K562 (cell line): Measurements from ENCODE around the gene NOTCH1. TPM values are rescaled to one million over a fixed set of nuclear protein-coding genes. Genes with fewer than 3 reads are reported as not detected.

Experiments used
- ARID1B ChIP-seq: fragments of 450-650 bp; IDR thresholded peaks from 2 replicates; pipeline ENCODE4 v1.6.1; 2016; ENCODE audit warnings: antibody characterized with exemption, mild to moderate bottlenecking, inconsistent platforms
- ATF7 ChIP-seq: fragments of 450-650 bp; IDR thresholded peaks from 2 replicates; pipeline ENCODE4 v1.7.1; 2014; ENCODE audit warnings: mild to moderate bottlenecking, moderate library complexity
- BHLHE40 ChIP-seq: IDR thresholded peaks from 2 replicates; pipeline ENCODE4 v1.6.1; 2011; ENCODE audit warnings: low read length, improper control_type of control experiment
- CHCHD3 ChIP-seq: fragments of 250-450 bp; sonication (Bioruptor Pico); IDR thresholded peaks from 2 replicates; pipeline ENCODE4 v2.1.2; 2022; ENCODE audit warnings: mild to moderate bottlenecking
- CREB3L1 ChIP-seq: fragments of 450-650 bp; IDR thresholded peaks from 2 replicates; pipeline ENCODE4 v1.6.1; 2014; ENCODE audit warnings: low read depth, mild to moderate bottlenecking, moderate library complexity, borderline replicate concordance
- CREBBP ChIP-seq: IDR thresholded peaks from one replicate; pipeline ENCODE4 v1.6.1; 2012; ENCODE audit warnings: low read depth, mild to moderate bottlenecking, control low read depth, inconsistent platforms, low read length
- DDX20 ChIP-seq: fragments of 450-650 bp; IDR thresholded peaks from 2 replicates; pipeline ENCODE4 v1.6.1; 2016; ENCODE audit warnings: missing genetic modification characterization, low read depth, mild to moderate bottlenecking, missing compliant biosample characterization, moderate library complexity
- EP400 ChIP-seq: fragments of 450-650 bp; IDR thresholded peaks from 2 replicates; pipeline ENCODE4 v1.6.1; 2017; ENCODE audit warnings: antibody characterized with exemption, mild to moderate bottlenecking, moderate library complexity
- GATA2 ChIP-seq: sonication (generic); formaldehyde crosslinking; IDR thresholded peaks from 2 replicates; pipeline ENCODE4 v1.4.0; 2020; ENCODE audit warnings: mild to moderate bottlenecking, missing genetic modification reagents
- KAT7 ChIP-seq: sonication (generic); formaldehyde crosslinking; IDR thresholded peaks from 2 replicates; pipeline ENCODE4 v1.8.0; 2022; ENCODE audit warnings: missing genetic modification reagents, mild to moderate bottlenecking, borderline replicate concordance
- KDM4B ChIP-seq, 2 experiments: fragments of 450-650 bp in 1 of 2; sonication (generic) in 1 of 2; IDR thresholded peaks; 2 replicates each; pipeline ENCODE4 v1.6.1; 2016 to 2017; ENCODE audit warnings: borderline replicate concordance in 2 of 2, antibody characterized with exemption in 1 of 2, low read depth in 1 of 2, mild to moderate bottlenecking in 1 of 2
- NONO ChIP-seq, 2 experiments: fragments of 200-400 bp in 1 of 2; fragments of 450-650 bp in 1 of 2; formaldehyde crosslinking in 1 of 2; IDR thresholded peaks; 2 replicates each; pipeline ENCODE4 v1.6.1; 2017; ENCODE audit warnings: low read depth in 2 of 2, mild to moderate bottlenecking in 2 of 2, moderate library complexity in 2 of 2, low read length in 1 of 2
- PHTF2 ChIP-seq: fragments of 250-450 bp; sonication (Bioruptor Pico); IDR thresholded peaks from 2 replicates; pipeline ENCODE4 v1.5.0; 2021; ENCODE audit warnings: mild to moderate bottlenecking
- PURB ChIP-seq: sonication (generic); formaldehyde crosslinking; IDR thresholded peaks from 2 replicates; pipeline ENCODE4 v1.9.0; 2021; ENCODE audit warnings: low read depth, mild to moderate bottlenecking, missing genetic modification reagents
- RB1 ChIP-seq: fragments of 450-650 bp; IDR thresholded peaks from 2 replicates; pipeline ENCODE4 v1.6.1; 2017; ENCODE audit warnings: low read depth, mild to moderate bottlenecking
- RBM17 ChIP-seq: fragments of 200-400 bp; formaldehyde crosslinking; IDR thresholded peaks from 2 replicates; pipeline ENCODE4 v1.6.1; 2017; ENCODE audit warnings: low read depth, mild to moderate bottlenecking, low read length, borderline replicate concordance
- STAG1 ChIP-seq: sonication (generic); formaldehyde crosslinking; IDR thresholded peaks from 2 replicates; pipeline ENCODE4 v1.5.0; 2020; ENCODE audit warnings: missing genetic modification reagents, borderline replicate concordance
- TBL1XR1 ChIP-seq, 2 experiments: IDR thresholded peaks; 2 replicates each; pipeline ENCODE4 v1.6.1; 2012; ENCODE audit warnings: improper control_type of control experiment in 2 of 2, low read length in 2 of 2, mild to moderate bottlenecking in 1 of 2
- TOE1 ChIP-seq, 2 experiments: fragments of 450-650 bp in 1 of 2; sonication (generic) in 1 of 2; formaldehyde crosslinking in 1 of 2; IDR thresholded peaks; 2 replicates each; pipeline versions ENCODE4 v1.7.1 to v1.8.0; 2016 to 2022; ENCODE audit warnings: borderline replicate concordance in 2 of 2, mild to moderate bottlenecking in 2 of 2, antibody characterized with exemption in 1 of 2, inconsistent platforms in 1 of 2, low read depth in 1 of 2, missing genetic modification reagents in 1 of 2, moderate library complexity in 1 of 2
- ZNF23 ChIP-seq: fragments of 250-450 bp; sonication (Bioruptor Pico); IDR thresholded peaks from 2 replicates; pipeline ENCODE4 v1.4.0; 2020; ENCODE audit warnings: mild to moderate bottlenecking
- ZNF324 ChIP-seq: fragments of 250-450 bp; sonication (Bioruptor Pico); IDR thresholded peaks from 2 replicates; pipeline ENCODE4 v1.4.0; 2020; ENCODE audit warnings: mild to moderate bottlenecking
- ZNF766 ChIP-seq: fragments of 200-800 bp; sonication (Bioruptor generic); conservative IDR thresholded peaks from 2 replicates; pipeline ENCODE4 v1.6.1; 2016; ENCODE audit warnings: missing genetic modification characterization, missing compliant biosample characterization
- polyA plus RNA-seq, 8 experiments: library from polyadenylated mRNA; depleted of rRNA in 4 of 8; stranded (reverse) in 5 of 8; unstranded in 3 of 8; fragments of >200 nt; fragmentation: Nextera tagmentation in 2 of 8; fragmentation: Illumina TruSeq in 1 of 8; extraction: Ambion mirVana in 2 of 8; extraction: Trizol in 1 of 8; gene quantifications; 2 replicates each; pipeline versions ENCODE4 v1.2.1 to v1.2.3, GENCODE V29; 2011 to 2014; ENCODE audit warnings: inconsistent platforms in 1 of 8, missing spikeins in 1 of 8
- total RNA-seq, 7 experiments: library from RNA; depleted of rRNA in 6 of 7; stranded (reverse); fragments of >200 nt in 6 of 7; fragmentation: Illumina TruSeq in 2 of 7; extraction: Trizol in 2 of 7; gene quantifications; 2 replicates each; pipeline versions ENCODE4 v1.2.1 to v1.2.3, GENCODE V29; 2011 to 2021; ENCODE audit warnings: low replicate concordance in 1 of 7
- TF ChIP-seq, protein P1 (sequence below): fragments of 250-450 bp; sonication (Bioruptor Pico); IDR thresholded peaks from 2 replicates; pipeline ENCODE4 v1.8.0; 2022; ENCODE audit warnings: inconsistent platforms, mild to moderate bottlenecking, moderate library complexity, borderline replicate concordance
- TF ChIP-seq, protein P2 (sequence below): sonication (generic); formaldehyde crosslinking; IDR thresholded peaks from 2 replicates; pipeline ENCODE4 v1.8.1; 2023; ENCODE audit warnings: mild to moderate bottlenecking, missing genetic modification reagents

Gene NOTCH1
- total and polyA plus RNA-seq, 9 of the 15 experiments (the other 6 are each of a cell fraction or from before 2014, with no cell fraction given), result 0.03 to 31.4 (median 2.3) TPM

GRCh38 chr9:136483589-136484152, 62.2 kb downstream of the NOTCH1 start (continued):
- TF ChIP-seq, protein P1, sequence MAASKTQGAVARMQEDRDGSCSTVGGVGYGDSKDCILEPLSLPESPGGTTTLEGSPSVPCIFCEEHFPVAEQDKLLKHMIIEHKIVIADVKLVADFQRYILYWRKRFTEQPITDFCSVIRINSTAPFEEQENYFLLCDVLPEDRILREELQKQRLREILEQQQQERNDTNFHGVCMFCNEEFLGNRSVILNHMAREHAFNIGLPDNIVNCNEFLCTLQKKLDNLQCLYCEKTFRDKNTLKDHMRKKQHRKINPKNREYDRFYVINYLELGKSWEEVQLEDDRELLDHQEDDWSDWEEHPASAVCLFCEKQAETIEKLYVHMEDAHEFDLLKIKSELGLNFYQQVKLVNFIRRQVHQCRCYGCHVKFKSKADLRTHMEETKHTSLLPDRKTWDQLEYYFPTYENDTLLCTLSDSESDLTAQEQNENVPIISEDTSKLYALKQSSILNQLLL (CRISPR knock-in tag), result no peak
- TF ChIP-seq DDX20 (tag), result no peak
- peak; percentile 84 for TF ChIP-seq RB1
- TF ChIP-seq ATF7, result peak; percentile 75
- TF ChIP-seq CREBBP, result no peak
- peak in 1 of 2 experiments; percentile 51; a peak in 1 of 4 replicates for TF ChIP-seq TBL1XR1 (IDR thresholded peaks at IDR 0.05; ENCODE audit: low read length in 2 of 2)
- TF ChIP-seq ZNF23 (CRISPR knock-in tag), result no peak
- 0 out of 4 replicates have a peak, but pooled peaks of 1 of the 2 experiments have one; percentile 30 for TF ChIP-seq KDM4B (IDR thresholded peaks at IDR 0.05; ENCODE audit: borderline replicate concordance in 2 of 2, low read depth in 1 of 2)
- TF ChIP-seq GATA2 (CRISPR knock-in tag), result no peak
- TF ChIP-seq PURB, result no peak
- no peak for TF ChIP-seq EP400
- TF ChIP-seq PHTF2, result no peak
- TF ChIP-seq, protein P2, sequence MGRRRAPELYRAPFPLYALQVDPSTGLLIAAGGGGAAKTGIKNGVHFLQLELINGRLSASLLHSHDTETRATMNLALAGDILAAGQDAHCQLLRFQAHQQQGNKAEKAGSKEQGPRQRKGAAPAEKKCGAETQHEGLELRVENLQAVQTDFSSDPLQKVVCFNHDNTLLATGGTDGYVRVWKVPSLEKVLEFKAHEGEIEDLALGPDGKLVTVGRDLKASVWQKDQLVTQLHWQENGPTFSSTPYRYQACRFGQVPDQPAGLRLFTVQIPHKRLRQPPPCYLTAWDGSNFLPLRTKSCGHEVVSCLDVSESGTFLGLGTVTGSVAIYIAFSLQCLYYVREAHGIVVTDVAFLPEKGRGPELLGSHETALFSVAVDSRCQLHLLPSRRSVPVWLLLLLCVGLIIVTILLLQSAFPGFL (CRISPR knock-in tag), result no peak
- 0 out of 2 replicates have a peak, but pooled peaks have one; percentile 50 for TF ChIP-seq KAT7 (CRISPR knock-in tag)
- no peak for TF ChIP-seq STAG1
- no peak for TF ChIP-seq ARID1B
- TF ChIP-seq NONO (IDR thresholded peaks at IDR 0.05; ENCODE audit: low read depth in 2 of 2, low read length in 1 of 2), result peak in 1 of 2 experiments; percentile 14; a peak in 1 of 4 replicates
- TF ChIP-seq ZNF766 (CRISPR knock-in tag), result no peak
- no peak for TF ChIP-seq CHCHD3 (CRISPR knock-in tag)
- peak; percentile 15; the same call in 1 of the 2 replicates for TF ChIP-seq BHLHE40
- TF ChIP-seq RBM17, result no peak
- TF ChIP-seq CREB3L1, result no peak
- no peak for TF ChIP-seq ZNF324
- TF ChIP-seq TOE1 (IDR thresholded peaks at IDR 0.05; ENCODE audit: borderline replicate concordance), result no peak
- no peak for TF ChIP-seq TOE1 (CRISPR knock-in tag; IDR thresholded peaks at IDR 0.05; ENCODE audit: borderline replicate concordance, low read depth)
